ENCODE measurements around the gene PTPRT.
A peak's percentile ranks its signal among the peaks of the same experiment; 100 is the strongest.

Gene PTPRT

DNA sequence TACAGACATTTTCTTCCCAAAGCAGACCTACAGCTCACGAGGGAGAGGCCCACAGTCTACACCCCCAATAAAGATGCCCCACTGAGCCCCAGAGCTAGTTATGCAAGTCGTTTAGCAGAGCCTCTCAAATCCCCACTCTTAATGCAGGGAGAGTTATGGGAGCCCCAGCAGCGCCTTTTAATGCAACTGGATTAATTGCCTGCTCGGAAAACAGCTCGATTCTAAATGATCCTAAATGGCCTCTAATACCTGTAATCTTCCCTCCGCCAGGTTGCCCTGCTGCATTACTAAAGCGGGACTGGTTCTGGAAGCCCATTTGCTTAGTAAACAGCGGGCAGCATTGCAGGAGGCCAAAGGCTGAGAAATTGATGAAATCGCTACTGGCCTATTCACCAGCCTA, 656.9 kb downstream of the PTPRT start:
- DNase-seq: no peak
- no peaks in the 10 kb centered on the region for H3K4me1 ChIP-seq
- H3K27me3 ChIP-seq: no peaks in the 10 kb centered on the region
- no peaks in the 10 kb centered on the region for H3K9me3 ChIP-seq
- no peak overlapping the region for H3K4me3 ChIP-seq (ENCODE audit: low read depth, low read length)
- TF ChIP-seq, protein P1, sequence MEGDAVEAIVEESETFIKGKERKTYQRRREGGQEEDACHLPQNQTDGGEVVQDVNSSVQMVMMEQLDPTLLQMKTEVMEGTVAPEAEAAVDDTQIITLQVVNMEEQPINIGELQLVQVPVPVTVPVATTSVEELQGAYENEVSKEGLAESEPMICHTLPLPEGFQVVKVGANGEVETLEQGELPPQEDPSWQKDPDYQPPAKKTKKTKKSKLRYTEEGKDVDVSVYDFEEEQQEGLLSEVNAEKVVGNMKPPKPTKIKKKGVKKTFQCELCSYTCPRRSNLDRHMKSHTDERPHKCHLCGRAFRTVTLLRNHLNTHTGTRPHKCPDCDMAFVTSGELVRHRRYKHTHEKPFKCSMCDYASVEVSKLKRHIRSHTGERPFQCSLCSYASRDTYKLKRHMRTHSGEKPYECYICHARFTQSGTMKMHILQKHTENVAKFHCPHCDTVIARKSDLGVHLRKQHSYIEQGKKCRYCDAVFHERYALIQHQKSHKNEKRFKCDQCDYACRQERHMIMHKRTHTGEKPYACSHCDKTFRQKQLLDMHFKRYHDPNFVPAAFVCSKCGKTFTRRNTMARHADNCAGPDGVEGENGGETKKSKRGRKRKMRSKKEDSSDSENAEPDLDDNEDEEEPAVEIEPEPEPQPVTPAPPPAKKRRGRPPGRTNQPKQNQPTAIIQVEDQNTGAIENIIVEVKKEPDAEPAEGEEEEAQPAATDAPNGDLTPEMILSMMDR (IDR thresholded peaks at IDR 0.05; ENCODE audit: low read depth, low read length): no peak
- H3K36me3 ChIP-seq: no peaks in the 10 kb centered on the region

DNA sequence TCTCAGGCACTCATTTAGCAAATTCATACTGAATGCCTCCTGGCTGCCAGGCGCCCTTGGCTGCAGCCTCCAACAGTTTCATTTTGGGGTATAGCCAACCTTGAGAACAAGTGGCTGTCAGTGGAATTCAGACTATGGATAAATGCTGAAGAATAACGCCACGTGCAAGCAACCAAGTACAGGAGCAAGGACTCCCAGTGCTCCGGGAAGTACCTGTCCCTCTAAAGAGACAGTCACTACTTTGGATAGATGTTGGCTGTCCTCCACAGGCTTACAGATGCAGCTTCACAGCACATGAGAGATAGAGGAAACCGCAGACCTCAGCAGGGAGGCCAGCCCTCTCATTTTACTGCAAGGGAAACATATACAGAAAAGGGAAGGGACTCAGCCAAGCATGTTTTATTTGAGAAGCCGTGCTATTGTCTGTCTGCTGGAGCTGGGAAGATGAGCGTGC, 658.2 kb downstream of the PTPRT start:
- Histone ChIP-seq H3K27me3 (no peaks in the 10 kb centered on the region), H3K4me3 (ENCODE audit: low read depth, low read length) (no peak overlapping the region), H3K9me3 (no peaks in the 10 kb centered on the region), H3K4me1 (no peaks in the 10 kb centered on the region), H3K36me3 (no peaks in the 10 kb centered on the region)
- TF ChIP-seq, protein P1 (IDR thresholded peaks at IDR 0.05; ENCODE audit: low read depth, low read length): no peak
- no peak for DNase-seq

- no peak for DNase-seq
- Histone ChIP-seq H3K36me3 (no peaks in the 10 kb centered on the region), H3K9me3 (no peaks in the 10 kb centered on the region), H3K27me3 (no peaks in the 10 kb centered on the region), H3K4me1 (no peaks in the 10 kb centered on the region), H3K4me3 (ENCODE audit: low read depth, low read length) (no peak overlapping the region)
- TF ChIP-seq, protein P1 (IDR thresholded peaks at IDR 0.05; ENCODE audit: low read depth, low read length): peak; percentile 73
Measured at GRCh38 chr20:42530855-42531448, 658.8 kb downstream of the PTPRT start.

DNA sequence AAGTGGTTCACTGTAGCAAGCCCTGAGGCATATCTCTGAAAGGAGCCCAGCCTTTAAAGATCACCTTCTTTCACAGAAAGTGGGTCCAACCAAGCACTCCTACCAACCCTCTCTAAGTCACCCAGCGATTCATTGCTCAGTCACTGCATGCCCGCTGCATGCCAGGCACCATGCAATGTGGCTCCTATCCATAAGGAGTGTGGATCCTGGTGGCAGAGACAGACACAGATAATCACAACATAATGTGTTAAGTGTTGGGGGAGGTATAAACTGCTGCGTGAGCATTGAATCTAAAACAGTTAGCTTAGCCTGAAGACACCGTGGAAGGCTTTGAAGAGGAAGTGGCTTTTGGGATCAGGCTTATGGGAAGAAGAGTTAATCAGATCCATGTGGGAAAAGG, 659.5 kb downstream of the PTPRT start:
- Histone ChIP-seq H3K36me3 (no peaks in the 10 kb centered on the region), H3K4me3 (ENCODE audit: low read depth, low read length) (no peak overlapping the region), H3K4me1 (no peaks in the 10 kb centered on the region), H3K27me3 (no peaks in the 10 kb centered on the region), H3K9me3 (no peaks in the 10 kb centered on the region)
- no peak for DNase-seq
- TF ChIP-seq, protein P1 (IDR thresholded peaks at IDR 0.05; ENCODE audit: low read depth, low read length): no peak

- TF ChIP-seq, protein P1 (IDR thresholded peaks at IDR 0.05; ENCODE audit: low read depth, low read length): no peak
- DNase-seq: no peak
- no peaks in the 10 kb centered on the region for H3K4me1 ChIP-seq
- H3K4me3 ChIP-seq (ENCODE audit: low read depth, low read length): no peak overlapping the region
- H3K27me3 ChIP-seq: no peaks in the 10 kb centered on the region
- H3K36me3 ChIP-seq: no peaks in the 10 kb centered on the region
- no peaks in the 10 kb centered on the region for H3K9me3 ChIP-seq
Measured at GRCh38 chr20:42524058-42524457, 665.6 kb downstream of the PTPRT start.

DNA sequence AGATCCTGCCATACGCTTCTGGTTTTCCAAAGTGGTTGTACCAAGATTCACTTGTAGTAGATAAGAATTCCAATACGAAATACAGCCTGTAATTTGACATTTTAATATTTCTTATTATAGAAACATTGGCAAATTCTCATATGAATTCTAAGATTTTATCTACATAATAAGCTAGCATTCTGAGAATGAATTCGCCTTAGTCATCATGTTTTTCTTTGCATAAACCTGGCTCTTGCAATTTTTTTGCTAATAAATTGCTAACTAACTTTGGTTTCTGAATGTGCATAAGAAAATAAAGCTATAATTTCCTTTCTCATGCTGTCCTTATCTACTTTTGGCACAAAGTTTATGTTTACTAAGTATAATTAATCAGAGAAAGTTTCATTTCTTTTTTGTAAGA, 673.0 kb downstream of the PTPRT start:
- H3K9me3 ChIP-seq: no peaks in the 10 kb centered on the region
- H3K36me3 ChIP-seq: no peaks in the 10 kb centered on the region

More for the DNA sequence above, 673.0 kb downstream of the PTPRT start:
- Histone ChIP-seq H3K27me3 (no peaks in the 10 kb centered on the region), H3K4me3 (ENCODE audit: low read depth, low read length) (no peak overlapping the region), H3K4me1 (no peaks in the 10 kb centered on the region)
- TF ChIP-seq, protein P1 (IDR thresholded peaks at IDR 0.05; ENCODE audit: low read depth, low read length): no peak
- no peak for DNase-seq
